ENCODE data around the gene LHFPL3.
"Not testable (repeated sequence)": the region's sequence is repeated elsewhere in the genome, so short reads cannot be mapped to it uniquely, and the experiment has no call there.

LHFPL3 gene

GRCh38 chr7:104328296-104328969, at the start of gene LHFPL3:
LHFPL3 (plus strand) TSS chr7:104328603.
- H3K27me3 ChIP-seq (ENCODE audit: control insufficient read depth, insufficient read depth, low read length) = peaks cover 3% of the 10 kb centered on the region
- H3K36me3 ChIP-seq (ENCODE audit: control insufficient read depth, insufficient read depth, low read length) = no peaks in the 10 kb centered on the region
- no peak within 1 kb of the TSS for H3K9ac ChIP-seq (ENCODE audit: low read length)
- no peaks in the 10 kb centered on the region for H3K4me1 ChIP-seq (ENCODE audit: control insufficient read depth, insufficient read depth, low read length)
- no peak within 1 kb of the TSS for H3K27ac ChIP-seq (ENCODE audit: low read depth, low read length)
- H3K4me3 ChIP-seq (ENCODE audit: low read length) = peak within 1 kb of the TSS; percentile 40

GRCh38 chr7:104281685-104282084, 46.7 kb upstream of the LHFPL3 start:
- H3K9ac ChIP-seq (ENCODE audit: low read length); H3K27ac ChIP-seq (ENCODE audit: low read depth, low read length); H3K27me3 ChIP-seq (ENCODE audit: control insufficient read depth, insufficient read depth, low read length); H3K4me1 ChIP-seq (ENCODE audit: control insufficient read depth, insufficient read depth, low read length); H3K36me3 ChIP-seq (ENCODE audit: control insufficient read depth, insufficient read depth, low read length); H3K4me3 ChIP-seq (ENCODE audit: low read length): not testable (repeated sequence)

GRCh38 chr7:104286839-104287238, 41.6 kb upstream of the LHFPL3 start:
- Histone ChIP-seq H3K36me3 (ENCODE audit: control insufficient read depth, insufficient read depth, low read length) (no peaks in the 10 kb centered on the region), H3K4me3 (ENCODE audit: low read length) (no peak overlapping the region), H3K9ac (ENCODE audit: low read length) (no peak overlapping the region), H3K27ac (ENCODE audit: low read depth, low read length) (no peak overlapping the region), H3K4me1 (ENCODE audit: control insufficient read depth, insufficient read depth, low read length) (no peaks in the 10 kb centered on the region), H3K27me3 (ENCODE audit: control insufficient read depth, insufficient read depth, low read length) (no peaks in the 10 kb centered on the region)

GRCh38 chr7:104288137-104288536, 40.3 kb upstream of the LHFPL3 start:
- H3K4me1 ChIP-seq (ENCODE audit: control insufficient read depth, insufficient read depth, low read length) = no peaks in the 10 kb centered on the region
- no peaks in the 10 kb centered on the region for H3K36me3 ChIP-seq (ENCODE audit: control insufficient read depth, insufficient read depth, low read length)
- no peak overlapping the region for H3K4me3 ChIP-seq (ENCODE audit: low read length)
- H3K27me3 ChIP-seq (ENCODE audit: control insufficient read depth, insufficient read depth, low read length) = no peaks in the 10 kb centered on the region
- no peak overlapping the region for H3K27ac ChIP-seq (ENCODE audit: low read depth, low read length)
- H3K9ac ChIP-seq (ENCODE audit: low read length) = no peak overlapping the region

GRCh38 chr7:104294291-104294690, 34.1 kb upstream of the LHFPL3 start:
- H3K36me3 ChIP-seq (ENCODE audit: control insufficient read depth, insufficient read depth, low read length) = no peaks in the 10 kb centered on the region
- H3K9ac ChIP-seq (ENCODE audit: low read length) = no peak overlapping the region
- H3K27ac ChIP-seq (ENCODE audit: low read depth, low read length) = no peak overlapping the region
- no peaks in the 10 kb centered on the region for H3K27me3 ChIP-seq (ENCODE audit: control insufficient read depth, insufficient read depth, low read length)
- H3K4me1 ChIP-seq (ENCODE audit: control insufficient read depth, insufficient read depth, low read length) = no peaks in the 10 kb centered on the region
- H3K4me3 ChIP-seq (ENCODE audit: low read length) = no peak overlapping the region

GRCh38 chr7:104296266-104296665, 32.1 kb upstream of the LHFPL3 start:
- Histone ChIP-seq H3K36me3 (ENCODE audit: control insufficient read depth, insufficient read depth, low read length) (no peaks in the 10 kb centered on the region), H3K9ac (ENCODE audit: low read length) (no peak overlapping the region)

GRCh38 chr7:104296900-104297299, 31.5 kb upstream of the LHFPL3 start:
- Histone ChIP-seq H3K9ac (ENCODE audit: low read length) (no peak overlapping the region), H3K36me3 (ENCODE audit: control insufficient read depth, insufficient read depth, low read length) (no peaks in the 10 kb centered on the region), H3K4me3 (ENCODE audit: low read length) (no peak overlapping the region), H3K27ac (ENCODE audit: low read depth, low read length) (no peak overlapping the region), H3K27me3 (ENCODE audit: control insufficient read depth, insufficient read depth, low read length) (no peaks in the 10 kb centered on the region), H3K4me1 (ENCODE audit: control insufficient read depth, insufficient read depth, low read length) (no peaks in the 10 kb centered on the region)

More at GRCh38 chr7:104296266-104296665, 32.1 kb upstream of the LHFPL3 start:
- no peaks in the 10 kb centered on the region for H3K27me3 ChIP-seq (ENCODE audit: control insufficient read depth, insufficient read depth, low read length)
- H3K4me1 ChIP-seq (ENCODE audit: control insufficient read depth, insufficient read depth, low read length) = no peaks in the 10 kb centered on the region
- no peak overlapping the region for H3K27ac ChIP-seq (ENCODE audit: low read depth, low read length)
- H3K4me3 ChIP-seq (ENCODE audit: low read length) = no peak overlapping the region

GRCh38 chr7:104299323-104299722, 29.1 kb upstream of the LHFPL3 start:
- H3K9ac ChIP-seq (ENCODE audit: low read length) = no peak overlapping the region
- no peak overlapping the region for H3K4me3 ChIP-seq (ENCODE audit: low read length)
- H3K27me3 ChIP-seq (ENCODE audit: control insufficient read depth, insufficient read depth, low read length) = no peaks in the 10 kb centered on the region
- H3K4me1 ChIP-seq (ENCODE audit: control insufficient read depth, insufficient read depth, low read length) = no peaks in the 10 kb centered on the region
- no peaks in the 10 kb centered on the region for H3K36me3 ChIP-seq (ENCODE audit: control insufficient read depth, insufficient read depth, low read length)
- no peak overlapping the region for H3K27ac ChIP-seq (ENCODE audit: low read depth, low read length)

GRCh38 chr7:104299777-104300176, 28.6 kb upstream of the LHFPL3 start:
- Histone ChIP-seq H3K9ac (ENCODE audit: low read length) (no peak overlapping the region), H3K27ac (ENCODE audit: low read depth, low read length) (no peak overlapping the region), H3K4me3 (ENCODE audit: low read length) (no peak overlapping the region), H3K4me1 (ENCODE audit: control insufficient read depth, insufficient read depth, low read length) (no peaks in the 10 kb centered on the region), H3K27me3 (ENCODE audit: control insufficient read depth, insufficient read depth, low read length) (no peaks in the 10 kb centered on the region), H3K36me3 (ENCODE audit: control insufficient read depth, insufficient read depth, low read length) (no peaks in the 10 kb centered on the region)

GRCh38 chr7:104306793-104307192, 21.6 kb upstream of the LHFPL3 start:
- no peaks in the 10 kb centered on the region for H3K4me1 ChIP-seq (ENCODE audit: control insufficient read depth, insufficient read depth, low read length)
- no peak overlapping the region for H3K4me3 ChIP-seq (ENCODE audit: low read length)
- H3K9ac ChIP-seq (ENCODE audit: low read length) = no peak overlapping the region
- no peaks in the 10 kb centered on the region for H3K36me3 ChIP-seq (ENCODE audit: control insufficient read depth, insufficient read depth, low read length)
- no peaks in the 10 kb centered on the region for H3K27me3 ChIP-seq (ENCODE audit: control insufficient read depth, insufficient read depth, low read length)
- H3K27ac ChIP-seq (ENCODE audit: low read depth, low read length) = no peak overlapping the region

GRCh38 chr7:104317948-104318629, 10.3 kb upstream of the LHFPL3 start:
- H3K27ac ChIP-seq (ENCODE audit: low read depth, low read length) = no peak overlapping the region
- no peaks in the 10 kb centered on the region for H3K36me3 ChIP-seq (ENCODE audit: control insufficient read depth, insufficient read depth, low read length)
- no peak overlapping the region for H3K4me3 ChIP-seq (ENCODE audit: low read length)
- no peak overlapping the region for H3K9ac ChIP-seq (ENCODE audit: low read length)
- H3K4me1 ChIP-seq (ENCODE audit: control insufficient read depth, insufficient read depth, low read length) = no peaks in the 10 kb centered on the region
- H3K27me3 ChIP-seq (ENCODE audit: control insufficient read depth, insufficient read depth, low read length) = no peaks in the 10 kb centered on the region

- Histone ChIP-seq H3K9ac (ENCODE audit: low read length) (no peak overlapping the region), H3K4me1 (ENCODE audit: control insufficient read depth, insufficient read depth, low read length) (no peaks in the 10 kb centered on the region), H3K36me3 (ENCODE audit: control insufficient read depth, insufficient read depth, low read length) (no peaks in the 10 kb centered on the region), H3K27me3 (ENCODE audit: control insufficient read depth, insufficient read depth, low read length) (peaks cover 3% of the 10 kb centered on the region), H3K4me3 (ENCODE audit: low read length) (no peak overlapping the region), H3K27ac (ENCODE audit: low read depth, low read length) (no peak overlapping the region)
Measured at GRCh38 chr7:104327534-104327933, 869 bp upstream of the LHFPL3 start.

- Histone ChIP-seq H3K9ac (ENCODE audit: low read length) (no peak overlapping the region), H3K36me3 (ENCODE audit: control insufficient read depth, insufficient read depth, low read length) (no peaks in the 10 kb centered on the region), H3K4me1 (ENCODE audit: control insufficient read depth, insufficient read depth, low read length) (no peaks in the 10 kb centered on the region), H3K27ac (ENCODE audit: low read depth, low read length) (no peak overlapping the region), H3K4me3 (ENCODE audit: low read length) (no peak overlapping the region), H3K27me3 (ENCODE audit: control insufficient read depth, insufficient read depth, low read length) (peaks cover 3% of the 10 kb centered on the region)
Measured at GRCh38 chr7:104327938-104328295, 486 bp upstream of the LHFPL3 start.
